HepG2 (cell line): ENCODE measurements around the gene CYP2W1. TPM values are rescaled to one million over a fixed set of nuclear protein-coding genes. Genes with fewer than 3 reads are reported as not detected.
A peak's percentile ranks its signal among the peaks of the same experiment; 100 is the strongest.

ENCODE experiments used
- ATAC-seq: fragments of 200-7000 bp; cut with Tn5 transposase; 3 replicates; pipeline ENCODE4 v1.9.1; 2020; ENCODE audit warnings: mild to moderate bottlenecking, moderate library complexity
- BruUV-seq: library from RNA; stranded (reverse); fragments of 400-500 nt; replicated peaks from 2 replicates; lab custom pipeline; 2021; lab: Mats Ljungman, UMichigan
- CTCF ChIA-PET: fragments of 300-600 bp; formaldehyde crosslinking; extraction: SDS; loops from one replicate; lab custom pipeline; 2021; ENCODE audit warnings: low total read pairs, inconsistent platforms, low intra/inter-chr PET ratio; lab: Yijun Ruan, JAX
- POLR2A ChIA-PET: fragments of 350-600 bp; sonication (Branson Sonifier 250); formaldehyde crosslinking; loops from one replicate; lab custom pipeline; 2020; ENCODE audit warnings: antibody characterized with exemption, inconsistent platforms; lab: Yijun Ruan, JAX
- DNase-seq: peaks from one replicate; pipeline ENCODE4 v3.0.0-alpha.2; 2015; ENCODE audit warnings: low spot score
- FAIRE-seq: peaks from 3 replicates; lab custom pipeline; 2011; peaks lifted over from hg19 to GRCh38; lab: Jason Lieb, UNC
- H2AFZ ChIP-seq: one replicate; pipeline ENCODE4 v1.6.1; 2011; ENCODE audit warnings: low read length, inconsistent platforms
- H3K27ac ChIP-seq: fragments of 300-600 bp; 3 replicates; pipeline ENCODE4 v1.8.0; 2011; ENCODE audit warnings: mixed run types, mild to moderate bottlenecking, mixed read lengths, low read length, inconsistent platforms; ENCODE audit not compliant: insufficient read depth; ENCODE audit errors: extremely low read length
- H3K27me3 ChIP-seq, 2 experiments: fragments of 200-600 bp in 1 of 2; 2 replicates in 1 of 2; 3 replicates in 1 of 2; pipeline versions ENCODE4 v1.6.0 to v1.8.0; 2011; ENCODE audit warnings: low read length in 2 of 2, mild to moderate bottlenecking in 2 of 2, moderate library complexity in 2 of 2, inconsistent platforms in 1 of 2; ENCODE audit not compliant: insufficient read depth in 2 of 2, control insufficient read depth in 1 of 2
- H3K36me3 ChIP-seq, 2 experiments: fragments of 200-600 bp in 1 of 2; replicated peaks in 1 of 2; 2 replicates in 1 of 2; 3 replicates in 1 of 2; pipeline versions ENCODE4 v1.5.1 to v1.8.0; 2011; ENCODE audit warnings: low read length in 2 of 2, inconsistent platforms in 1 of 2; ENCODE audit not compliant: insufficient read depth in 2 of 2, control insufficient read depth in 1 of 2
- H3K4me1 ChIP-seq: 2 replicates; pipeline ENCODE4 v1.5.1; 2012; ENCODE audit warnings: low read length, inconsistent platforms; ENCODE audit not compliant: insufficient read depth
- H3K4me2 ChIP-seq: 2 replicates; pipeline ENCODE4 v1.6.0; 2011; ENCODE audit warnings: low read depth, low read length, inconsistent platforms
- H3K4me3 ChIP-seq, 3 experiments: fragments of 200-600 bp in 1 of 3; sonication (generic), shearing (Covaris generic) in 1 of 3; replicated peaks in 1 of 3; 2 replicates each; pipeline ENCODE4 v1.5.1; 2011 to 2016; ENCODE audit warnings: low read length in 3 of 3, inconsistent platforms in 2 of 3, low read depth in 2 of 3, mild to moderate bottlenecking in 2 of 3, control low read depth in 1 of 3, mixed read lengths in 1 of 3; ENCODE audit not compliant: insufficient read depth in 1 of 3
- H3K79me2 ChIP-seq: one replicate; pipeline ENCODE4 v1.6.1; 2011; ENCODE audit warnings: low read length, inconsistent platforms; ENCODE audit not compliant: insufficient read depth
- H3K9ac ChIP-seq: 2 replicates; pipeline ENCODE4 v1.6.0; 2011; ENCODE audit warnings: mild to moderate bottlenecking, low read depth, low read length, inconsistent platforms; ENCODE audit not compliant: insufficient read depth
- H3K9me3 ChIP-seq: 2 replicates; pipeline ENCODE4 v1.5.1; 2012; ENCODE audit warnings: mild to moderate bottlenecking, low read length
- H4K20me1 ChIP-seq: 2 replicates; pipeline ENCODE4 v1.6.0; 2011; ENCODE audit warnings: inconsistent platforms, mild to moderate bottlenecking, low read length, moderate library complexity; ENCODE audit not compliant: insufficient read depth
- CREM ChIP-seq, 2 experiments: sonication (generic) in 1 of 2; formaldehyde crosslinking in 1 of 2; IDR thresholded peaks; 2 replicates each; pipeline versions ENCODE4 v1.4.0 to v1.6.1; 2016 to 2020; ENCODE audit warnings: antibody characterized with exemption in 1 of 2, mild to moderate bottlenecking in 1 of 2, missing genetic modification reagents in 1 of 2
- IRX3 ChIP-seq: sonication (generic); formaldehyde crosslinking; IDR thresholded peaks from 2 replicates; pipeline ENCODE4 v1.8.1; 2023; ENCODE audit warnings: mild to moderate bottlenecking, low read depth, missing genetic modification reagents, borderline replicate concordance
- MEIS2 ChIP-seq: sonication (generic); formaldehyde crosslinking; IDR thresholded peaks from 2 replicates; pipeline ENCODE4 v1.9.0; 2021; ENCODE audit warnings: mild to moderate bottlenecking, missing genetic modification reagents
- NRL ChIP-seq: sonication (generic); formaldehyde crosslinking; IDR thresholded peaks from 2 replicates; pipeline ENCODE4 v1.5.0; 2020; ENCODE audit warnings: missing genetic modification reagents, mild to moderate bottlenecking, moderate library complexity, borderline replicate concordance
- SMAD1 ChIP-seq: sonication (generic); formaldehyde crosslinking; IDR thresholded peaks from 2 replicates; pipeline ENCODE4 v1.4.0; 2020; ENCODE audit warnings: missing genetic modification reagents, low read depth, mild to moderate bottlenecking, borderline replicate concordance
- TCF12 ChIP-seq, 2 experiments: fragments of 450-650 bp in 1 of 2; sonication (generic) in 1 of 2; formaldehyde crosslinking in 1 of 2; IDR thresholded peaks; 2 replicates each; pipeline versions ENCODE4 v1.6.1 to v1.8.0; 2017 to 2022; ENCODE audit warnings: antibody characterized with exemption in 1 of 2, mild to moderate bottlenecking in 1 of 2, missing genetic modification reagents in 1 of 2, moderate library complexity in 1 of 2
- ZNF274 ChIP-seq: sonication (generic); formaldehyde crosslinking; IDR thresholded peaks from 2 replicates; pipeline ENCODE4 v1.5.1; 2020; ENCODE audit warnings: mild to moderate bottlenecking, missing genetic modification reagents
- ZNF281 ChIP-seq: sonication (generic); formaldehyde crosslinking; IDR thresholded peaks from 2 replicates; pipeline ENCODE4 v1.4.0; 2020; ENCODE audit warnings: missing genetic modification reagents, borderline replicate concordance
- ZNF598 ChIP-seq: sonication (generic); formaldehyde crosslinking; IDR thresholded peaks from 2 replicates; pipeline ENCODE4 v1.5.1; 2020; ENCODE audit warnings: mild to moderate bottlenecking, missing genetic modification reagents, borderline replicate concordance
- ZNF687 ChIP-seq: sonication (generic); formaldehyde crosslinking; IDR thresholded peaks from 2 replicates; pipeline ENCODE4 v1.5.1; 2020; ENCODE audit warnings: mild to moderate bottlenecking, missing genetic modification reagents, moderate library complexity
- ZNF766 ChIP-seq: sonication (generic); formaldehyde crosslinking; IDR thresholded peaks from 2 replicates; pipeline ENCODE4 v1.5.0; 2020; ENCODE audit warnings: missing genetic modification reagents, borderline replicate concordance
- ZNF773 ChIP-seq: sonication (generic); formaldehyde crosslinking; IDR thresholded peaks from 2 replicates; pipeline ENCODE4 v1.4.0; 2020; ENCODE audit warnings: missing genetic modification reagents, borderline replicate concordance
- ZNF839 ChIP-seq: sonication (generic); formaldehyde crosslinking; IDR thresholded peaks from 2 replicates; pipeline ENCODE4 v1.4.0; 2020; ENCODE audit warnings: missing genetic modification reagents, mild to moderate bottlenecking, borderline replicate concordance
- WGBS: methylation state at CpG from one replicate; pipeline ENCODE4 v1.1.6; 2017; ENCODE audit warnings: low lambda C conversion rate; 5-methylcytosine and 5-hydroxymethylcytosine counted together
- in situ Hi-C: cut with HindIII; loops from 2 replicates; pipeline ENCODE4 v1.10.0; 2017; ENCODE audit warnings: low pct_unique_long_range_greater_than_20kb; ENCODE audit not compliant: extremely low pct_ligation_motif_present
- intact Hi-C: fragments of 100-400 bp; cut with micrococcal nuclease; formaldehyde crosslinking; loops from one replicate; pipeline ENCODE4 v1.10.0; 2022; ENCODE audit not compliant: unreplicated experiment
- polyA plus RNA-seq, 8 experiments: library from polyadenylated mRNA; depleted of rRNA in 3 of 8; stranded (reverse) in 7 of 8; unstranded in 1 of 8; fragments of >200 nt; fragmentation: Illumina TruSeq in 4 of 8; extraction: Trizol in 4 of 8; gene quantifications; 2 replicates each; pipeline versions ENCODE4 v1.2.1 to v1.2.3, GENCODE V29; 2011 to 2016; ENCODE audit warnings: low read depth in 4 of 8, missing spikeins in 1 of 8, mixed read lengths in 1 of 8; ENCODE audit not compliant: insufficient read depth in 1 of 8
- total RNA-seq, 5 experiments: library from RNA; depleted of rRNA; stranded (reverse); fragments of >200 nt; fragmentation: Illumina TruSeq; extraction: Trizol; gene quantifications; 2 replicates each; pipeline ENCODE4 v1.2.3, GENCODE V29; 2016; ENCODE audit warnings: low read depth in 1 of 5

CYP2W1 gene
- total and polyA plus RNA-seq, 2 of the 13 experiments (the other 11 are each of a cell fraction or from before 2014, with no cell fraction given): 19.5 to 31.7 TPM

GRCh38 chr7:982511-983003 lies 424 bp upstream of the CYP2W1 start:
- DNase-seq (no peak), FAIRE-seq (no peak), ATAC-seq (peak; percentile 48)
- intact Hi-C loops: loop anchor here (1.0 kb wide), 1 partner anchor 10 kb away; no protein-coding TSS in a partner anchor
- no peak overlapping the region for H2AFZ ChIP-seq
- TSS peak; percentile 70 for BruUV-seq
- in situ Hi-C loops: no loop called here
- POLR2A ChIA-PET: interaction anchor here (0.7 to 3.3 kb wide), 12 partner anchors 9 to 186 kb away, joined by 3 to 57 read pairs (median 5); partner anchors contain the start of gene COX19
- no peaks in the 10 kb centered on the region for H3K9me3 ChIP-seq
- H3K4me1 ChIP-seq: peaks cover 83% of the 10 kb centered on the region
- peaks cover 7 to 16% of the 10 kb centered on the region in 2 experiments; a peak in 3 of 5 replicates for H3K36me3 ChIP-seq
- no peaks in the 10 kb centered on the region for H4K20me1 ChIP-seq
- peaks cover 40% of the 10 kb centered on the region for H3K79me2 ChIP-seq
- 13% methylated on average over 2 of the region's 10 CpGs for WGBS
- CTCF ChIA-PET: interaction anchor here (1.0 to 1.1 kb wide), 2 partner anchors 18 to 61 kb away, joined by 3 read pairs; no protein-coding TSS in a partner anchor
- peak overlapping the region; percentile 98 for H3K4me2 ChIP-seq
- H3K4me3 ChIP-seq: peak overlapping the region; percentile 59 to 86 (median 71); a peak in 5 of 6 replicates
- H3K9ac ChIP-seq: peak overlapping the region; percentile 91
- peak overlapping the region; percentile 80 for H3K27ac ChIP-seq
- no peaks in the 10 kb centered on the region for H3K27me3 ChIP-seq
- TF ChIP-seq MEIS2 (CRISPR knock-in tag): 0 out of 2 replicates have a peak, but pooled peaks have one; percentile 13
- TF ChIP-seq ZNF274: peak; percentile 67; the same call in 1 of the 2 replicates
- TF ChIP-seq ZNF839 (CRISPR knock-in tag): no peak
- TF ChIP-seq TCF12 (IDR thresholded peaks at IDR 0.05): no peak
- TF ChIP-seq TCF12 (CRISPR knock-in tag; IDR thresholded peaks at IDR 0.05): 0 out of 2 replicates have a peak, but pooled peaks have one; percentile 7
- no peak for TF ChIP-seq ZNF773 (CRISPR knock-in tag)
- peak; percentile 85 for TF ChIP-seq ZNF687 (CRISPR knock-in tag)
- peak; percentile 6; the same call in 1 of the 2 replicates for TF ChIP-seq ZNF766 (CRISPR knock-in tag)
- TF ChIP-seq NRL (CRISPR knock-in tag): peak; percentile 35; the same call in 1 of the 2 replicates
- TF ChIP-seq SMAD1: 0 out of 2 replicates have a peak, but pooled peaks have one; percentile 7
- no peak for TF ChIP-seq IRX3
- TF ChIP-seq CREM (IDR thresholded peaks at IDR 0.05): 0 out of 2 replicates have a peak, but pooled peaks have one; percentile 16
- TF ChIP-seq CREM (CRISPR knock-in tag; IDR thresholded peaks at IDR 0.05): no peak
- peak; percentile 52; the same call in 1 of the 2 replicates for TF ChIP-seq ZNF598
- no peak for TF ChIP-seq ZNF281 (CRISPR knock-in tag)
